Stimulated activated CD8-positive, alpha-beta memory T cell treated with anti-CD3 and anti-CD28 coated beads, Interleukin-12 subunit alpha, Interleukin-12 subunit beta, amount 100 ng/mL, for 4 hours (primary cell): Measurements from ENCODE around the gene DUSP11.
"Not testable (repeated sequence)": the region's sequence is repeated elsewhere in the genome, so short reads cannot be mapped to it uniquely, and the experiment has no call there.

Experiments
- DNase-seq: peaks from one replicate; pipeline ENCODE4 v3.0.0-alpha.2; 2020; ENCODE audit warnings: low read depth

The DUSP11 gene

DNA sequence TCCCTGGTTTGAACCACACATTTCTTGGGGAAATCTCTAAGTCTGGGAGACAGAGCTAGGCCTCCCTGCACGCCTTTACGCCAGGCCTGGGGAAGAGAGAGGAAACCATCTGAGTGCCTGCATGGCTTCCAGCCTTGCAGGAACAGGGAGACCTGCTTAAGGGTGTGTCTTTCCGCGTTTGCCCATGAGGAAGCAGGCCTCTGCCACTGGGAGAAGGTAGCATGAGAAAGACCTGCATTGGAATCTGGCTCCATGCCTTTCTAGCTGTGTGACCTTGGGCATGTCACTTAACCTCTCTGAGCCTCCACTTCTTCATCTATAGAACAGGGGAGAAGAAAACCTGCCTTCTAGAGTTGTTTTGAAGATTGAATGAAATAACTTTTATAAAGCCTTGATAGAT, 62.2 kb downstream of the DUSP11 start:
- not testable (repeated sequence) for DNase-seq

DNA sequence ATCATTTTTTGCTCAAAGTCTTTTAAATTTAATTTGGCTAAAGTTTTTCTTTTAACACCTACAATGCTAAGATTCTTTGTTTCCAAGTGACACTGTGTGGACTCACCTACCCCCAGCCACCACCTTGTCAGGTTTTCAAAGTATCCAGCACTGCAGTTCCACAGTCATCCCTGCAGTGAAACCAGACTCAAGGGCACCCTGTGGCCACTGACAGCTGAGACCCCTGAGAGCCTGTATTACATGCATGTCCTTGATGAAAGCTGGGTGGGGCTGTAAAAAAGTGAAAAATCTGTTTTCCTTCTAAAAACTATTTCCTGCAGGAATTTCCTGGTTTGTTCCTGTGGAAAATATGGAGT, 62.7 kb downstream of the DUSP11 start:
- no peak for DNase-seq

DNA sequence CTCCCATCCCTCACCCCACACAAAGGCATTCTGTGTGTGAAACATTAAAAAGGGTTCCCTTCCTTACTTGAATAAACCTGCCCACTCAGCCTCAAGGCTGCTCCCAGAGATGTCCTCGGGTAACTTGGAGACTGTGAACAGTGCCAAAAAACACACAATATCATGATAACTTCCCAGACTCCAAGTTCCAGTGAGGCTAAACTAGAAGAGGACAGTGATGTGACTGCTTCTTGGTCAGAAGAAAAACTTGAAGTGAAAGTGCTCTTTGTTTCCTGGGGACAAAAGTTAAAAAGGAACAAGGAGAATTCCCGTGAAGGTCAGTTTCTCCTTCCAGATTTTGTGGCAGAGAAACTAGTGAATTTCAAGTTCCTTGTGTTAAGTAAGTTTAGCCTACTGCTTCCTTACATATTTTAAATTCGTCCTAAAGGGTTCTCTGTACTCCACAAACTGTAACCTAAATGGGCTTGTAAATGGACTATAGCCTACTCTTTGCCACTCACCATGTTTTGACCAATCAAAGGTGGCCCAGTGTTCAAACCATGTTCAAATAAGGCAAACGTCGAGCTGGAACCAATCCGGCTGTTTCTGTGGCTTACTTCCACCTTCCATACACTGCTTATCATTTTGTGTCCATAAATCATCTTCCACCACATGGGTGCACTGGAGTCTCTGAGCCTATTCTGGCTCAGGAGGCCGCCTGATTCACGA, 63.2 kb downstream of the DUSP11 start:
- no peak for DNase-seq

DNA sequence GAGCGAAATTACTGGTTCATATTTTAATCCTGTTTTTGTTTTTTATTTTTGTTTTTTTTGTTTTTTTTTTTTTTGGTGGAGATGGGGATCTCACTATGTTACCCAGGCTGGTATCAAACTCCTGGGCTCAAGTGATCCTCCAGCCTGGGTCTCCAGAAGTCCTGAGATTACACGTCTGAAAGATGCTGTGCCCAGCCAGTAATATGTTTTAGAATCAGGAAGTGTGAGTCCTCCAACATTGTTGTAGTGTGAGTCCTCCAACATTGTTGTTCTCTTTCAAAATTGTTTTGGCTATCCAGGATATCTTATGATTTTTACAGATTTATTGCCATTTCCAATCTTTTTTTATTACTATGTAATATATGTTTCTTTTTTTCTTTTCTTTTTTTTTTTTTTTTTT, 65.8 kb downstream of the DUSP11 start:
- no peak for DNase-seq
